HEK293T (cell line): ENCODE measurements around the gene EPHA2.
A peak's percentile ranks its signal among the peaks of the same experiment; 100 is the strongest.

Source experiments
- CTCF ChIA-PET: fragments of 350-600 bp; formaldehyde crosslinking; extraction: SDS; loops from one replicate; lab custom pipeline; 2021; ENCODE audit warnings: antibody characterized with exemption, inconsistent platforms; lab: Yijun Ruan, JAX
- POLR2A ChIA-PET: fragments of 350-600 bp; formaldehyde crosslinking; extraction: SDS; loops from one replicate; lab custom pipeline; 2020; ENCODE audit warnings: antibody characterized with exemption, inconsistent platforms; lab: Yijun Ruan, JAX
- DNase-seq: peaks from one replicate; pipeline ENCODE4 v3.0.0; 2012; ENCODE audit warnings: mixed read lengths; ENCODE audit errors: extremely low spot score
- ARNT ChIP-seq: fragments of 450-650 bp; IDR thresholded peaks from 2 replicates; pipeline ENCODE4 v1.6.1; 2017; ENCODE audit warnings: mild to moderate bottlenecking
- BHLHE40 ChIP-seq: fragments of 450-650 bp; IDR thresholded peaks from 2 replicates; pipeline ENCODE4 v1.6.1; 2016; ENCODE audit warnings: mild to moderate bottlenecking, moderate library complexity, borderline replicate concordance
- CTBP1 ChIP-seq: fragments of 450-650 bp; IDR thresholded peaks from 2 replicates; pipeline ENCODE4 v1.6.1; 2016; ENCODE audit warnings: borderline replicate concordance
- ELF4 ChIP-seq: fragments of 450-650 bp; IDR thresholded peaks from 2 replicates; pipeline ENCODE4 v1.6.1; 2017; ENCODE audit warnings: antibody characterized with exemption
- FOXA1 ChIP-seq: fragments of 450-650 bp; IDR thresholded peaks from 2 replicates; pipeline ENCODE4 v1.6.1; 2016; ENCODE audit warnings: mild to moderate bottlenecking
- FOXK2 ChIP-seq: fragments of 450-650 bp; IDR thresholded peaks from 2 replicates; pipeline ENCODE4 v1.6.1; 2016; ENCODE audit warnings: mild to moderate bottlenecking
- FOXM1 ChIP-seq: fragments of 450-650 bp; IDR thresholded peaks from 2 replicates; pipeline ENCODE4 v1.6.1; 2017; ENCODE audit warnings: mild to moderate bottlenecking, borderline replicate concordance
- HDGF ChIP-seq: fragments of 450-650 bp; IDR thresholded peaks from 2 replicates; pipeline ENCODE4 v1.6.1; 2017; ENCODE audit warnings: antibody characterized with exemption, borderline replicate concordance
- L3MBTL2 ChIP-seq: fragments of 450-650 bp; conservative IDR thresholded peaks from 2 replicates; pipeline ENCODE4 v1.6.1; 2016; ENCODE audit warnings: mild to moderate bottlenecking
- LEF1 ChIP-seq: fragments of 450-650 bp; IDR thresholded peaks from 2 replicates; pipeline ENCODE4 v1.6.1; 2017; ENCODE audit warnings: mild to moderate bottlenecking, borderline replicate concordance
- NFRKB ChIP-seq: fragments of 450-650 bp; IDR thresholded peaks from 2 replicates; pipeline ENCODE4 v1.6.1; 2016; ENCODE audit warnings: mild to moderate bottlenecking, moderate library complexity
- PKNOX1 ChIP-seq: fragments of 450-650 bp; IDR thresholded peaks from 2 replicates; pipeline ENCODE4 v1.6.1; 2016
- SP1 ChIP-seq: fragments of 450-650 bp; IDR thresholded peaks from 2 replicates; pipeline ENCODE4 v1.6.1; 2017
- SUZ12 ChIP-seq: fragments of 450-650 bp; IDR thresholded peaks from 2 replicates; pipeline ENCODE4 v1.6.1; 2016; ENCODE audit warnings: mild to moderate bottlenecking
- TARDBP ChIP-seq: fragments of 450-650 bp; IDR thresholded peaks from 2 replicates; pipeline ENCODE4 v1.6.1; 2016
- ZNF384 ChIP-seq: fragments of 450-650 bp; IDR thresholded peaks from 2 replicates; pipeline ENCODE4 v1.6.1; 2016

Gene EPHA2

DNA sequence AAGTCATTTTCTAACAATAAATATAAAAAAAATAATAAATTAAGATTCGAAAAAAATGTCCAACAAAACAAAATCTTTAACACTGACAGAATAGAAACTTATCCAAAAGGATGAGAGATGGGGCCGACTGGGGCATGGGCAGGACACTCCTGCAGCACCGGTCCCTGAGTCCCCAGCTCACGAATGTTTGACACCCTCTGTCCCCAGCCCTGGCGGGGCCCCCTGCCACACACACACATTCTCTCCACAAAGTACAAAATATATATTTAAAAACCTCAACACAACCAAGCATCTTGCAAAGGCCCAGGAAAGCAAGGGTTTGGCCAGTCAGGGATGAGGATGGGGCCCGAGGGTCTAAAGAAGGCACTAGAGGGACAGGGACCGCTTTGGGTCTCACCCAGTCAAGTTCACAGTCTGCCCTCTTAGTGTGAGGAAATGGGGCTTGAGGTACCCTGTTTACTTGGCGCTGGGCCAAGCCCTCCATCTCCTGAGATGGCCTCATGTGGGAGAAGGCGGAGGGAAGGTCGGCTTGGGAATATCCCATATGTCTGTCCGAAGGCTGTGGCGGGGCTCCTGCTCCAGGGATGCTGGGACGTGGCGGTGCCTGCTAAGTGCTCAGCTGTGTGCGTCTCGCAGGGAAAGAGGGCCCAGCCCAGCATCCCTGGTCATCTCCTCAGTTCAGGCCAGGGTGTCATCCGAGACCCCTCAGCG lies 31.3 kb downstream of the EPHA2 start:
- ChIA-PET CTCF (no interaction called here), POLR2A (no interaction called here)
- DNase-seq, result no peak
- no peak for TF ChIP-seq FOXA1
- no peak for TF ChIP-seq HDGF
- no peak for TF ChIP-seq PKNOX1
- TF ChIP-seq LEF1, result no peak

- POLR2A ChIA-PET, result no interaction called here
- no peak for DNase-seq
- TF ChIP-seq LEF1, result no peak
- no peak for TF ChIP-seq CTBP1
- no peak for TF ChIP-seq FOXA1
- no peak for TF ChIP-seq ARNT
- no peak for TF ChIP-seq TARDBP
- no peak for TF ChIP-seq ELF4
- TF ChIP-seq HDGF, result no peak
- no peak for TF ChIP-seq ZNF384
- no peak for TF ChIP-seq SUZ12
- no peak for TF ChIP-seq PKNOX1
- TF ChIP-seq FOXM1, result no peak
- CTCF ChIA-PET, result interaction anchor here (0.7 kb wide), 1 partner anchor 8 kb away, joined by 3 read pairs; no protein-coding TSS in a partner anchor
Observed at GRCh38 chr1:16122916-16123315, 33.0 kb downstream of the EPHA2 start.

DNA sequence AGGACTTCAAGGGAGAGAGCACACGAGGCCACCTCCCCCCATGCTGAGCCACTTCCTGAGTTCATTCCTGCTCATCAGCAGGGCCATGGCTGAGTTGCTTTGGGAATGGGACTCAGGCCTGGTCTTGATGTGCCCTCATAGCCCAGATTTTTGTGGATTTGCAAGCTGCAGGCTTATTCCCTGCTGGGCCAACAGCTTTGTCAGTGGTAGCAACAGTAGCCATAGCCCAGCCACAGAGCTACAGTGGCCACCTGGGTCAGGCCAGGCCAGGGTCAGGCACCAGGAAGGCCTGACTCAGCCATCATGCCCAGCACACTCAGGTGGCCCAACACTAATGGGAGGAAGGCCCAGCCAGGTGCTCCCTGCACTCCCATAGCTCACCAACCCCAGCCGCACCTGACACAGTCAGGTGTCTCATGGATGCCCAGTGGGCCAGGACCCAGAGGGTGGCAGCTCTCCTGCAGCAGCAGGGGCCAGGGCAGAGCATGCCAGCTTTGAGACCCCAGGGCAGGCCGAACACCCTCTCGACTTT lies 33.5 kb downstream of the EPHA2 start:
- POLR2A ChIA-PET, result no interaction called here
- CTCF ChIA-PET, result interaction anchor here (0.7 kb wide), 1 partner anchor 8 kb away, joined by 3 read pairs; no protein-coding TSS in a partner anchor
- TF ChIP-seq PKNOX1 (no peak), TARDBP (no peak)
- no peak for DNase-seq

GRCh38 chr1:16120940-16121410 lies 34.9 kb downstream of the EPHA2 start:
- no peak for DNase-seq
- peak; percentile 45; the same call in 1 of the 2 replicates for TF ChIP-seq CTBP1
- TF ChIP-seq HDGF, result no peak
- no peak for TF ChIP-seq TARDBP
- ChIA-PET CTCF (interaction anchor here (0.6 to 0.7 kb wide), 2 partner anchors 38 to 1397 kb away, joined by 3 read pairs; no protein-coding TSS in a partner anchor), POLR2A (no interaction called here)

- ChIA-PET CTCF (interaction anchor here (0.7 kb wide), 1 partner anchor 37 kb away, joined by 3 read pairs; no protein-coding TSS in a partner anchor), POLR2A (no interaction called here)
- DNase-seq, result no peak
Observed at GRCh38 chr1:16120407-16120806, 35.5 kb downstream of the EPHA2 start.

DNA sequence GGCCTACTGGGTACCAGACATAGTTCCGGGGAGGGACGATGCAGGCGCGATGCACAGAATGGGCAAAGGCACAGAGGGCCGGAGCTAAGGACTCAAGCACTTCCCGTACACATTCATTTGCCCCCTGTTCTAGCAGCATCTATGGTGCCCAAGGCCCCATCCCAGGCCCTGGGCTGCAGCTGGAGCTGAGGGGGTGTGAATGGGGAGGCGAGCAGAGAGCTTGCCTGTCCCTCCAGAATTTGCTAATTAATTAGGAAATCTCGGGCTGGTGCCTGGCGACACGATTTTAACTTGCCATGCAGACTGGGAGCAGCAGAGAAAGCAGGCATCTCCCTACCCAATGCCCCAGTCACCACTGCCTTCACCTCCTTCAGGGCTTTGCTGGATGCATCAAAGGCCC lies 35.9 kb downstream of the EPHA2 start:
- POLR2A ChIA-PET, result no interaction called here
- TF ChIP-seq SUZ12 (no peak), FOXM1 (no peak)
- CTCF ChIA-PET, result interaction anchor here (0.7 kb wide), 1 partner anchor 10 kb away, joined by 3 read pairs; no protein-coding TSS in a partner anchor
- DNase-seq, result no peak

More at GRCh38 chr1:16120407-16120806, 35.5 kb downstream of the EPHA2 start:
- no peak for TF ChIP-seq BHLHE40

DNA sequence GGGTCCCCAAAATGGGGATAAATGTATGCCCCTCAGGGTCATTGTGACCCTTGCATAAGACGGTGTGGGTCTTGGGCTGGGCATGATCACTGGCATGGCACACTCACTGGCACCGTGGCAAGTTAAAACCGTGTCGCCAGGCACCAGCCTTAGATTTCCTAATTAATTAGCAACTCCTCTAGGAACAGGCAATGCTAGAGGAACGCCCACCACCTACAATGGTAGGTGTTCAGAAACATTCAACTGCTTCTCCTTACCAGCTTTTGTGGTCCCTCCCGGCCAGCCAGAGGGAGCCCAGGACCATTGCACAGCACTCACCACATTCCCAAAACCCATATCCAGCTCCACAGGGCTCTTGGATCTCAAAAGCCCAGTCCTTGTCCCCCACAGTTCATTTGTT lies 36.4 kb downstream of the EPHA2 start:
- CTCF ChIA-PET, result interaction anchor here (0.7 kb wide), 1 partner anchor 10 kb away, joined by 3 read pairs; no protein-coding TSS in a partner anchor

More for the DNA sequence above, 36.4 kb downstream of the EPHA2 start:
- no peak for DNase-seq
- POLR2A ChIA-PET, result no interaction called here
- TF ChIP-seq TARDBP, result no peak
- TF ChIP-seq ZNF384, result no peak
- TF ChIP-seq ARNT, result no peak
- no peak for TF ChIP-seq CTBP1
- TF ChIP-seq PKNOX1, result no peak
- no peak for TF ChIP-seq SUZ12
- no peak for TF ChIP-seq BHLHE40
- no peak for TF ChIP-seq NFRKB
- TF ChIP-seq SP1, result no peak
- no peak for TF ChIP-seq FOXA1
- TF ChIP-seq HDGF, result no peak
- no peak for TF ChIP-seq FOXK2
- no peak for TF ChIP-seq FOXM1
- TF ChIP-seq LEF1, result no peak
- no peak for TF ChIP-seq ELF4
- no peak for TF ChIP-seq L3MBTL2
